Activated CD8-positive, alpha-beta T cell treated with anti-CD3 and anti-CD28 coated beads, Interleukin-2, amount 10 ng/mL, durations not matched to agents 7 days and 5 days (primary cell): Measurements from ENCODE around the gene DPH1. TPM values are rescaled to one million over a fixed set of nuclear protein-coding genes. Genes with fewer than 3 reads are reported as not detected.
"Not testable (repeated sequence)": the region's sequence is repeated elsewhere in the genome, so short reads cannot be mapped to it uniquely, and the experiment has no call there.

Experiments
- ATAC-seq: fragments of 150-1000 bp; cut with Tn5 transposase; one replicate; pipeline ENCODE4 v1.10.0; 2021; ENCODE audit warnings: moderate library complexity
- CTCF ChIA-PET: fragments of 350-600 bp; sonication (Branson Sonifier 250); formaldehyde crosslinking; loops from one replicate; lab custom pipeline; 2021; ENCODE audit warnings: antibody characterized with exemption; lab: Charles Lee
- POLR2A ChIA-PET: fragments of 350-600 bp; sonication (Branson Sonifier 250); formaldehyde crosslinking; loops from one replicate; lab custom pipeline; 2021; ENCODE audit warnings: antibody characterized with exemption; lab: Charles Lee
- DNase-seq: peaks from one replicate; pipeline ENCODE4 v3.0.0-alpha.2; 2020
- H3K27ac Mint-ChIP-seq: one replicate; pipeline ENCODE4 v1.8.0; 2021; ENCODE audit warnings: mild to moderate bottlenecking, mixed read lengths
- H3K27me3 Mint-ChIP-seq: one replicate; pipeline ENCODE4 v1.8.0; 2021; ENCODE audit warnings: low read depth, mixed read lengths
- H3K36me3 Mint-ChIP-seq: one replicate; pipeline ENCODE4 v1.8.0; 2021; ENCODE audit warnings: low read depth, mixed read lengths
- H3K4me1 Mint-ChIP-seq: one replicate; pipeline ENCODE4 v1.8.0; 2021; ENCODE audit warnings: low read depth, mixed read lengths
- H3K4me3 Mint-ChIP-seq: one replicate; pipeline ENCODE4 v1.8.0; 2021; ENCODE audit warnings: mild to moderate bottlenecking, mixed read lengths
- H3K9me3 Mint-ChIP-seq: one replicate; pipeline ENCODE4 v1.8.0; 2022; ENCODE audit warnings: mixed read lengths; ENCODE audit not compliant: insufficient read depth
- total RNA-seq, 2 experiments: library from RNA; stranded (reverse); gene quantifications; one replicate each; pipeline ENCODE4 v1.2.3, GENCODE V29; 2021

Gene DPH1
- total RNA-seq, 2 experiments from 2014 or later: 24.6 to 24.7 TPM

- no peak overlapping the region for H3K27ac Mint-ChIP-seq
- CTCF ChIA-PET: no interaction called here
- H3K27me3 Mint-ChIP-seq: peaks cover 2% of the 10 kb centered on the region
Measured at GRCh38 chr17:2012499-2012898, 17.5 kb upstream of the DPH1 start.

DNA sequence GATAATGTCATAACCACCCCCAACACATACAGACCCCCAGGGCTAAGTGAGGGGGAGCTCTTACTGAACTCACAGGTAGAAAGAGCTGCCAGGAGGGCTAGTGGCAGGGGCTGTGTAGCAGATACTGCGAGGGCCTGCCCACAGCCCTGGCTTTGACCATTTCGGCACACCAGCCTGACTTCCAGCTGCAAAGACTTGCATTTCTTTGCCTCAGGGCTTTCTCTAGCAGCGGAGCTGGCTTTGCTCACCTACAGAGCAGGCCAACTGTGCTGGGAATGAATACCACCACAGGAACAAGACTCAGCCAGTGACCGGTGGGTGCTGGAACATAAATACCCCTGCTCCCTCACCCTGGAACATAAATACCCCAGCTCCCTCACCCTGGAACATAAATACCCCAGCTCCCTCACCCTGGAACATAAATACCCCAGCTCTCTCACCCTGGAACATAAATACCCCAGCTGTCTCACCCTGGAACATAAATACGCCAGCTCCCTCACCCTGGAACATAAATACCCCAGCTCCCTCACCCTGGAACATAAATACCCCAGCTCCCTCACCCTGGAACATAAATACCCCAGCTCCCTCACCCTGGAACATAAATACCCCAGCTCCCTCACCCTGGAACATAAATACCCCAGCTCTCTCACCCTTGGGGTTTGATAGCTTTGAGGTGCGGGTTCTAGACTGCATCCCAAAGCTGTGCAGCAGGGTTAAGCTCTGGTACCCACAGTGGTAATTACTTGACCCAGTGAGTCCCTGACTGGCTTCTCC is 16.5 kb upstream of the DPH1 start:
- H3K36me3 Mint-ChIP-seq, H3K4me1 Mint-ChIP-seq, H3K27me3 Mint-ChIP-seq, CTCF ChIA-PET, ATAC-seq, H3K4me3 Mint-ChIP-seq, H3K27ac Mint-ChIP-seq, DNase-seq, H3K9me3 Mint-ChIP-seq: not testable (repeated sequence)
- POLR2A ChIA-PET: interaction anchor here (0.6 kb wide), 1 partner anchor 581 kb away, joined by 4 read pairs; no protein-coding TSS in a partner anchor

More at GRCh38 chr17:2012499-2012898, 17.5 kb upstream of the DPH1 start:
- H3K4me3 Mint-ChIP-seq: no peak overlapping the region
- ATAC-seq: no peak
- H3K36me3 Mint-ChIP-seq: no peaks in the 10 kb centered on the region
- no peaks in the 10 kb centered on the region for H3K4me1 Mint-ChIP-seq
- POLR2A ChIA-PET: no interaction called here
- peaks cover 6% of the 10 kb centered on the region for H3K9me3 Mint-ChIP-seq
- no peak for DNase-seq

- Mint-ChIP-seq H3K27me3 (peaks cover 2% of the 10 kb centered on the region), H3K27ac (no peak overlapping the region), H3K36me3 (no peaks in the 10 kb centered on the region), H3K4me1 (no peaks in the 10 kb centered on the region), H3K4me3 (no peak overlapping the region), H3K9me3 (peaks cover 6% of the 10 kb centered on the region)
- CTCF ChIA-PET: no interaction called here
- DNase-seq (no peak), ATAC-seq (no peak)
- POLR2A ChIA-PET: interaction anchor here (0.6 kb wide), 1 partner anchor 581 kb away, joined by 4 read pairs; no protein-coding TSS in a partner anchor
Measured at GRCh38 chr17:2013994-2014317, 16.0 kb upstream of the DPH1 start.

DNA sequence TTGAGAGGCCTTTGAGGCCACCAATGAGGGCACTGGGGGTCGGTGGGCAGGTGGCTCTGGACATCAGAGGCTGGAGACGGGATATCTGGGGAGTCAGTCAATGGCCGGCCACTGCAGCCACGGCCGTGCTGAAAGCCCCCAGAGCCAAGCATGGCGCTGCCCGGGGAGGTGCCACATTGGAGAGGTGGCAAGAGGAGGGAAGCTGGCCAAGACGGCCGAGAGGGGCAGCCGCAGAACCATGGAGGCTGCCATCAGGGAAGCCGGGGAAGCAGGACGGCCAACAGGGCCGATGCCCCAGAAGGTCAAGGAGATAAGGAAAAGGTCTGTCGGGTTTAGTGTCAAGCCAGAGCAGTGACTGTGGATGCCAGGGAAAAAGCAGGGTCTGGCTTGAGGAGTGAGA is 14.6 kb upstream of the DPH1 start:
- Mint-ChIP-seq H3K9me3 (peaks cover 6% of the 10 kb centered on the region), H3K27me3 (peaks cover 14% of the 10 kb centered on the region), H3K4me3 (no peak overlapping the region), H3K27ac (no peak overlapping the region), H3K4me1 (no peaks in the 10 kb centered on the region), H3K36me3 (no peaks in the 10 kb centered on the region)
- CTCF ChIA-PET: no interaction called here
- DNase-seq (no peak), ATAC-seq (no peak)
- POLR2A ChIA-PET: interaction anchor here (0.6 kb wide), 1 partner anchor 58 kb away, joined by 4 read pairs; no protein-coding TSS in a partner anchor

GRCh38 chr17:2016494-2016893 is 13.5 kb upstream of the DPH1 start:
- H3K36me3 Mint-ChIP-seq: no peaks in the 10 kb centered on the region
- ATAC-seq: no peak
- H3K27me3 Mint-ChIP-seq: peaks cover 21% of the 10 kb centered on the region
- DNase-seq: no peak
- no peak overlapping the region for H3K27ac Mint-ChIP-seq
- POLR2A ChIA-PET: no interaction called here
- H3K9me3 Mint-ChIP-seq: peaks cover 6% of the 10 kb centered on the region
- CTCF ChIA-PET: no interaction called here
- peaks cover 2% of the 10 kb centered on the region for H3K4me1 Mint-ChIP-seq
- no peak overlapping the region for H3K4me3 Mint-ChIP-seq

GRCh38 chr17:2017274-2017941 is 12.5 kb upstream of the DPH1 start:
- Mint-ChIP-seq H3K36me3 (no peaks in the 10 kb centered on the region), H3K4me1 (peaks cover 3% of the 10 kb centered on the region), H3K27ac (no peak overlapping the region), H3K4me3 (no peak overlapping the region), H3K27me3 (peaks cover 22% of the 10 kb centered on the region), H3K9me3 (peaks cover 6% of the 10 kb centered on the region)
- CTCF ChIA-PET: no interaction called here
- POLR2A ChIA-PET: no interaction called here
- no peak for DNase-seq
- ATAC-seq: no peak

GRCh38 chr17:2018716-2019510 is 11.0 kb upstream of the DPH1 start:
- Mint-ChIP-seq H3K4me3 (no peak overlapping the region), H3K27ac (no peak overlapping the region), H3K27me3 (peaks cover 33% of the 10 kb centered on the region), H3K4me1 (peaks cover 9% of the 10 kb centered on the region), H3K36me3 (no peaks in the 10 kb centered on the region), H3K9me3 (peaks cover 4% of the 10 kb centered on the region)
- no peak for DNase-seq
- CTCF ChIA-PET: interaction anchor here (1.5 kb wide), 1 partner anchor 34 kb away, joined by 3 read pairs; no protein-coding TSS in a partner anchor
- ATAC-seq: no peak
- POLR2A ChIA-PET: no interaction called here

DNA sequence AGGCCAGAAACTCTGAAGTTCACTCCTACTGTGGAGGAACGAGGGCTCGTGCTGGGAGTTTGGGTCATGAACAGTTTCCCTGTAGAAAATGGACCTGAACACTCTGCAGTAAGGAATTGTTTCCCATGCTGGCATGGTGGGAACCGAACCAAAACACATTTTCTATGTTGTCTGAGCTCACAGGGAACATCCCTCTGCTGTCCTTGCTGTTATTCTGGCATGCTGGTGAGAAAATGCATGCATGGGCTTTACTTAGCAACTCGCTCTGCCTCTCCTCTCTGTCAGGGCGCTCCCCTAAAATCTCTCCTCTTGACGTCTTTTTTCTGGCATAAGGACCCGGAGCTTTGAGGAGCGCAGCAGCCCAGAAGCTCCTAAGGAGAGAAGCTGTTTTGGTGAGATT is 10.2 kb upstream of the DPH1 start:
- Mint-ChIP-seq H3K4me3 (no peak overlapping the region), H3K27ac (no peak overlapping the region), H3K27me3 (peaks cover 36% of the 10 kb centered on the region), H3K4me1 (peaks cover 12% of the 10 kb centered on the region), H3K36me3 (no peaks in the 10 kb centered on the region), H3K9me3 (no peaks in the 10 kb centered on the region)
- ChIA-PET POLR2A (no interaction called here), CTCF (interaction anchor here (1.4 to 1.5 kb wide), 2 partner anchors 35 to 111 kb away, joined by 3 to 5 read pairs; no protein-coding TSS in a partner anchor)
- DNase-seq (no peak), ATAC-seq (no peak)

DNA sequence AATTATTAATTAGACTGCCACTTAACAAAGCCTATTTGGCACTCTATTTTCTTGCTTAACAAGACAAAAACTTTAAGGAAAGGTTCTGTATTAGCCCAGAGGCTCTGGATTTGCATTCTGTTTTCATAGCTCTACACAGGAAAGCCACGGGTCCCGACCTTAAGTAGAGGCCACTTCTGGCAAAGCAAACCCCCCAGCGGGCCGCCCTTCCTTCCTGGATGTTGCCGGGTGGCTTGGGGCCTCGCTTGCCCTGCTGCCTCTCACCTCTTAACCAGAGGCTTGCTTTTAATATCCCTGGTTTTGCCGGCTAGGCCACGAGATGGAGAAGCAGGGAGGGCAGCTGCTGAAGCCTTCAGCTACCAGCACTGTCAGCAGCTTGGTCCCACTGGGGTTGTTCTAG is 9.2 kb upstream of the DPH1 start:
- ATAC-seq (no peak), DNase-seq (no peak)
- ChIA-PET CTCF (interaction anchor here (0.8 to 1.5 kb wide), 3 partner anchors 36 to 395 kb away, joined by 3 to 5 read pairs (median 3); no protein-coding TSS in a partner anchor), POLR2A (interaction anchor here (0.5 kb wide), 2 partner anchors 98 to 213 kb away, joined by 3 read pairs; no protein-coding TSS in a partner anchor)
- Mint-ChIP-seq H3K27ac (no peak overlapping the region), H3K36me3 (no peaks in the 10 kb centered on the region), H3K4me3 (no peak overlapping the region), H3K9me3 (no peaks in the 10 kb centered on the region), H3K27me3 (peaks cover 38% of the 10 kb centered on the region), H3K4me1 (peaks cover 15% of the 10 kb centered on the region)

GRCh38 chr17:2022647-2023240 is 7.2 kb upstream of the DPH1 start:
- H3K27me3 Mint-ChIP-seq: peaks cover 54% of the 10 kb centered on the region
- ATAC-seq: no peak
- H3K36me3 Mint-ChIP-seq: peaks cover 2% of the 10 kb centered on the region
- H3K4me1 Mint-ChIP-seq: peaks cover 21% of the 10 kb centered on the region
- no peak for DNase-seq
- H3K27ac Mint-ChIP-seq: no peak overlapping the region
- CTCF ChIA-PET: no interaction called here
- no peak overlapping the region for H3K4me3 Mint-ChIP-seq
- POLR2A ChIA-PET: no interaction called here
- no peaks in the 10 kb centered on the region for H3K9me3 Mint-ChIP-seq

DNA sequence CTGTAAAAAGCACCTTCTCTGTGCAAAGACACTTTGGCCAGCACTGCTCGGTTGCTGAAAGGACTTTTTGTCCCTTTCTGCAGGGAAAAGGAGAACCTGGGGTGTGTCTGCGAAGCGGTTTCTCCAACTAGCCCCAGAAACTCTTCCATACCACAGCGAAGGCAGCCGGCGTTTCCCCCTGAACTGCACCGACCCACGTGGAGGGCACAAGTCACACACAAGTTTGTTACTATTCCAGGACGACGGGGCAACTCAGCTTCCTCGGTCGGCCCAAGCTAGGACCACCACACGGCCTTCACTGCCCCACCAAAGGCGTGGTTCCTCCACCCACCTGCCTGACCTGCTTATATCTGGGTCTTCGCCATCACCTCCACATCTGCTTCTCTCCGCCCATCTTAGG is 6.7 kb upstream of the DPH1 start:
- ChIA-PET CTCF (no interaction called here), POLR2A (no interaction called here)
- no peak overlapping the region for H3K4me3 Mint-ChIP-seq
- ATAC-seq: no peak
- peaks cover 2% of the 10 kb centered on the region for H3K36me3 Mint-ChIP-seq
- H3K27me3 Mint-ChIP-seq: peaks cover 59% of the 10 kb centered on the region
- H3K4me1 Mint-ChIP-seq: peaks cover 21% of the 10 kb centered on the region
- no peak for DNase-seq
- H3K9me3 Mint-ChIP-seq: no peaks in the 10 kb centered on the region
- no peak overlapping the region for H3K27ac Mint-ChIP-seq
